DND-41 (cell line): Measurements from ENCODE around the gene MLLT6.

ENCODE experiments used
- ATAC-seq: fragments of 200-7000 bp; cut with Tn5 transposase; 3 replicates; pipeline ENCODE4 v1.9.1; 2021; ENCODE audit warnings: low read depth; ENCODE audit not compliant: insufficient read depth
- DNase-seq: peaks from one replicate; pipeline ENCODE4 v3.0.0-alpha.2; 2020
- H2AFZ ChIP-seq: 2 replicates; pipeline ENCODE4 v1.6.0; 2012; ENCODE audit warnings: low read depth, low read length
- H3K27ac ChIP-seq: 2 replicates; pipeline ENCODE4 v1.5.1; 2012; ENCODE audit warnings: low read length, inconsistent platforms
- H3K27me3 ChIP-seq: fragments of 200-600 bp; sonication (generic); 2 replicates; pipeline ENCODE4 v1.6.0; 2012; ENCODE audit warnings: low read length, mild to moderate bottlenecking, inconsistent platforms; ENCODE audit not compliant: insufficient read depth, poor library complexity
- H3K36me3 ChIP-seq: 2 replicates; pipeline ENCODE4 v1.5.1; 2012; ENCODE audit warnings: low read length, inconsistent platforms; ENCODE audit not compliant: insufficient read depth
- H3K4me1 ChIP-seq: 2 replicates; pipeline ENCODE4 v1.5.1; 2012; ENCODE audit warnings: mild to moderate bottlenecking, low read length; ENCODE audit not compliant: insufficient read depth
- H3K4me2 ChIP-seq: 2 replicates; pipeline ENCODE4 v1.6.0; 2012; ENCODE audit warnings: mild to moderate bottlenecking, moderate library complexity, low read length, inconsistent platforms; ENCODE audit not compliant: insufficient read depth
- H3K4me3 ChIP-seq, 2 experiments: fragments of 200-600 bp in 1 of 2; shearing (Covaris generic) in 1 of 2; 2 replicates each; pipeline ENCODE4 v1.5.1; 2012 to 2016; ENCODE audit warnings: inconsistent platforms in 2 of 2, low read length in 2 of 2, mild to moderate bottlenecking in 2 of 2, low read depth in 1 of 2, moderate library complexity in 1 of 2
- H3K79me2 ChIP-seq: 2 replicates; pipeline ENCODE4 v1.6.0; 2012; ENCODE audit warnings: low read length, inconsistent platforms; ENCODE audit not compliant: insufficient read depth
- H3K9ac ChIP-seq: 2 replicates; pipeline ENCODE4 v1.6.0; 2012; ENCODE audit warnings: low read depth, mild to moderate bottlenecking, inconsistent platforms, low read length, moderate library complexity
- H3K9me3 ChIP-seq: 2 replicates; pipeline ENCODE4 v1.5.1; 2012; ENCODE audit warnings: low read length, moderate library complexity, mild to moderate bottlenecking, inconsistent platforms; ENCODE audit not compliant: insufficient read depth, severe bottlenecking
- H4K20me1 ChIP-seq: 2 replicates; pipeline ENCODE4 v1.6.0; 2012; ENCODE audit warnings: low read length; ENCODE audit not compliant: insufficient read depth
- CTCF ChIP-seq: IDR thresholded peaks from 2 replicates; pipeline ENCODE4 v1.5.1; 2012; ENCODE audit warnings: borderline replicate concordance, low read length, moderate library complexity, mild to moderate bottlenecking; ENCODE audit not compliant: poor library complexity, severe bottlenecking; ENCODE audit errors: extremely low read depth
- EZH2 ChIP-seq: IDR thresholded peaks from 3 replicates; pipeline ENCODE4 v1.6.1; 2012; ENCODE audit warnings: borderline replicate concordance, low read depth, mild to moderate bottlenecking, moderate library complexity, low read length, inconsistent platforms; ENCODE audit not compliant: severe bottlenecking

The MLLT6 gene

GRCh38 chr17:38711792-38712571, 6.9 kb downstream of the MLLT6 start:
- no peak for ATAC-seq

GRCh38 chr17:38712593-38712992, 7.5 kb downstream of the MLLT6 start:
- ATAC-seq = no peak
- Histone ChIP-seq H3K27ac (no peak overlapping the region), H3K36me3 (peaks cover 97% of the 10 kb centered on the region)

More at GRCh38 chr17:38711792-38712571, 6.9 kb downstream of the MLLT6 start:
- Histone ChIP-seq H3K9me3 (no peaks in the 10 kb centered on the region), H3K27me3 (no peaks in the 10 kb centered on the region), H3K79me2 (peaks cover 31% of the 10 kb centered on the region), H3K27ac (no peak overlapping the region), H3K9ac (no peak overlapping the region), H3K36me3 (peaks cover 97% of the 10 kb centered on the region), H3K4me3 (no peak overlapping the region), H3K4me2 (no peak overlapping the region), H4K20me1 (peaks cover 30% of the 10 kb centered on the region; the same call in 1 of the 2 replicates), H3K4me1 (peaks cover 11% of the 10 kb centered on the region), H2AFZ (no peak overlapping the region)
- DNase-seq = no peak
- TF ChIP-seq CTCF (no peak), EZH2 (no peak)

GRCh38 chr17:38713456-38714075, 8.5 kb downstream of the MLLT6 start:
- no peak overlapping the region for H3K9ac ChIP-seq
- DNase-seq (no peak), ATAC-seq (no peak)
- H3K36me3 ChIP-seq = peaks cover 95% of the 10 kb centered on the region
- H3K4me3 ChIP-seq = no peak overlapping the region
- peaks cover 16% of the 10 kb centered on the region for H3K79me2 ChIP-seq
- H4K20me1 ChIP-seq = peaks cover 16% of the 10 kb centered on the region; the same call in 1 of the 2 replicates
- H3K4me2 ChIP-seq = no peak overlapping the region
- no peak overlapping the region for H2AFZ ChIP-seq
- no peak for TF ChIP-seq EZH2
- TF ChIP-seq CTCF = no peak
- no peaks in the 10 kb centered on the region for H3K9me3 ChIP-seq
- no peaks in the 10 kb centered on the region for H3K4me1 ChIP-seq
- H3K27ac ChIP-seq = no peak overlapping the region
- no peaks in the 10 kb centered on the region for H3K27me3 ChIP-seq

More at GRCh38 chr17:38712593-38712992, 7.5 kb downstream of the MLLT6 start:
- DNase-seq = no peak
- Histone ChIP-seq H3K27me3 (no peaks in the 10 kb centered on the region), H3K9ac (no peak overlapping the region), H3K4me1 (peaks cover 4% of the 10 kb centered on the region), H4K20me1 (peaks cover 24% of the 10 kb centered on the region; the same call in 1 of the 2 replicates), H2AFZ (no peak overlapping the region), H3K4me3 (no peak overlapping the region), H3K9me3 (no peaks in the 10 kb centered on the region), H3K79me2 (peaks cover 25% of the 10 kb centered on the region), H3K4me2 (no peak overlapping the region)
- no peak for TF ChIP-seq CTCF
- TF ChIP-seq EZH2 = no peak
